Gastrocnemius medialis (tissue), 4 donors: Measurements from ENCODE around the gene SMAD4. TPM values are rescaled to one million over a fixed set of nuclear protein-coding genes. Genes with fewer than 3 reads are reported as not detected.

Experiments used
- ATAC-seq, 2 donors: fragments of 150-250 bp; one replicate each; pipeline ENCODE4 v1.9.1; 2016
- DNase-seq, 2 donors: peaks; one replicate each; pipeline ENCODE4 v3.0.0-alpha.2; 2019
- H3K27ac ChIP-seq, 4 donors: fragments of 200-600 bp; sonication (generic); 1 replicate in 1 of 4; 2 replicates in 3 of 4; pipeline ENCODE4 v1.5.1; 2016 to 2018; ENCODE audit warnings: mild to moderate bottlenecking in 2 of 4, moderate library complexity in 1 of 4
- H3K27me3 ChIP-seq, 3 donors: fragments of 200-600 bp; sonication (generic) in 2 of 3; 1 replicate in 1 of 3; 2 replicates in 2 of 3; pipeline versions ENCODE4 v1.5.1 to v1.6.0; 2016 to 2019; ENCODE audit warnings: mild to moderate bottlenecking in 1 of 3, moderate library complexity in 1 of 3
- H3K36me3 ChIP-seq, 2 donors: fragments of 200-600 bp; sonication (generic) in 1 of 2; one replicate each; pipeline ENCODE4 v1.5.1; 2017 to 2018
- H3K4me1 ChIP-seq, 2 donors: fragments of 200-600 bp; sonication (generic) in 1 of 2; one replicate each; pipeline ENCODE4 v1.5.1; 2016 to 2017; ENCODE audit warnings: mild to moderate bottlenecking in 2 of 2
- H3K4me3 ChIP-seq, 4 donors: fragments of 200-600 bp; sonication (generic) in 3 of 4; 1 replicate in 1 of 4; 2 replicates in 3 of 4; pipeline ENCODE4 v1.5.1; 2016 to 2019; ENCODE audit warnings: mild to moderate bottlenecking in 2 of 4
- H3K9me3 ChIP-seq, 3 donors: fragments of 200-600 bp; sonication (generic) in 2 of 3; 1 replicate in 1 of 3; 2 replicates in 2 of 3; pipeline ENCODE4 v1.5.1; 2016 to 2019
- CTCF ChIP-seq, 5 experiments: fragments of 450-650 bp in 3 of 5; fragments of 200-600 bp in 2 of 5; sonication (generic) in 2 of 5; IDR thresholded peaks in 4 of 5; conservative IDR thresholded peaks in 1 of 5; 1 replicate in 4 of 5; 2 replicates in 1 of 5; pipeline ENCODE4 v1.5.1; 2016 to 2019; ENCODE audit warnings: antibody characterized with exemption in 5 of 5, mild to moderate bottlenecking in 3 of 5, moderate library complexity in 3 of 5
- POLR2A ChIP-seq, 2 donors: fragments of 450-650 bp; IDR thresholded peaks; one replicate each; pipeline ENCODE4 v1.6.1; 2017; ENCODE audit warnings: antibody characterized with exemption in 2 of 2, mild to moderate bottlenecking in 2 of 2, moderate library complexity in 2 of 2
- in situ Hi-C, 4 donors: fragments of 200-750 bp; cut with MboI; loops; one replicate each; pipeline versions ENCODE4 v1.15.0 to v1.8.0; 2017; ENCODE audit warnings: low sequenced_read_pairs in 4 of 4
- intact Hi-C: fragments of 100-400 bp; cut with DNase I; formaldehyde crosslinking; loops from one replicate; pipeline ENCODE4 v1.15.1; 2023; ENCODE audit warnings: low total_unique reads
- total RNA-seq, 4 donors: library from RNA; depleted of rRNA; stranded (reverse); fragments of >200 nt; gene quantifications; one replicate each; pipeline versions ENCODE4 v1.1.0 to v1.2.3, GENCODE V29; 2016

Gene SMAD4
- total RNA-seq, 4 donors from 2014 or later: 148 to 210 (median 168) TPM

GRCh38 chr18:51068105-51068504 lies 38.1 kb downstream of the SMAD4 start:
- ATAC-seq (no peak), DNase-seq (no peak)
- TF ChIP-seq POLR2A (IDR thresholded peaks at IDR 0.05): no peak
- no peak for TF ChIP-seq CTCF (IDR thresholded peaks at IDR 0.05 in 4 of 5, conservative IDR thresholded peaks at IDR 0.05 in 1 of 5)
- Histone ChIP-seq H3K36me3 (peaks cover 0 to 51% of the 10 kb centered on the region in 2 donors), H3K27me3 (no peaks in the 10 kb centered on the region), H3K9me3 (no peaks in the 10 kb centered on the region), H3K27ac (no peak overlapping the region), H3K4me1 (peaks cover 15 to 23% of the 10 kb centered on the region in 2 donors), H3K4me3 (no peak overlapping the region)
- intact Hi-C loops: no loop called here
- in situ Hi-C loops: no loop called here

GRCh38 chr18:51069885-51070284 lies 39.9 kb downstream of the SMAD4 start:
- Histone ChIP-seq H3K27me3 (no peaks in the 10 kb centered on the region), H3K4me1 (peaks cover 18 to 23% of the 10 kb centered on the region in 2 donors), H3K36me3 (peaks cover 0 to 51% of the 10 kb centered on the region in 2 donors), H3K4me3 (no peak overlapping the region), H3K27ac (peak overlapping the region; percentile 35 to 71 (median 59)), H3K9me3 (no peaks in the 10 kb centered on the region)
- DNase-seq (no peak), ATAC-seq (no peak)
- in situ Hi-C loops (no loop called here), intact Hi-C loops (loop anchor here (5.0 kb wide), 1 partner anchor 127 kb away; the partner anchor contains the start of gene MEX3C)
- TF ChIP-seq POLR2A (IDR thresholded peaks at IDR 0.05): no peak
- no peak for TF ChIP-seq CTCF (IDR thresholded peaks at IDR 0.05 in 4 of 5, conservative IDR thresholded peaks at IDR 0.05 in 1 of 5)

GRCh38 chr18:51070545-51070944 lies 40.5 kb downstream of the SMAD4 start:
- TF ChIP-seq CTCF (IDR thresholded peaks at IDR 0.05 in 4 of 5, conservative IDR thresholded peaks at IDR 0.05 in 1 of 5) (no peak), POLR2A (IDR thresholded peaks at IDR 0.05) (no peak)
- DNase-seq (peak in 1 of 2 donors; percentile 29), ATAC-seq (peak; percentile 95 to 99)
- intact Hi-C loops (loop anchor here (5.0 kb wide), 1 partner anchor 127 kb away; the partner anchor contains the start of gene MEX3C), in situ Hi-C loops (no loop called here)
- Histone ChIP-seq H3K27me3 (no peaks in the 10 kb centered on the region), H3K4me3 (no peak overlapping the region), H3K27ac (peak overlapping the region; percentile 51 to 71 (median 59)), H3K4me1 (peaks cover 23% of the 10 kb centered on the region in 2 donors), H3K36me3 (peaks cover 0 to 51% of the 10 kb centered on the region in 2 donors), H3K9me3 (no peaks in the 10 kb centered on the region)

- TF ChIP-seq CTCF (IDR thresholded peaks at IDR 0.05 in 4 of 5, conservative IDR thresholded peaks at IDR 0.05 in 1 of 5): no peak
- no peak for TF ChIP-seq POLR2A (IDR thresholded peaks at IDR 0.05)
- ATAC-seq: no peak
- in situ Hi-C loops: no loop called here
Measured at GRCh38 chr18:51072586-51073313, 42.7 kb downstream of the SMAD4 start.

More at GRCh38 chr18:51072586-51073313, 42.7 kb downstream of the SMAD4 start:
- Histone ChIP-seq H3K4me1 (peaks cover 23 to 37% of the 10 kb centered on the region in 2 donors), H3K27me3 (no peaks in the 10 kb centered on the region), H3K9me3 (no peaks in the 10 kb centered on the region), H3K36me3 (peaks cover 0 to 42% of the 10 kb centered on the region in 2 donors), H3K4me3 (no peak overlapping the region), H3K27ac (no peak overlapping the region)
- DNase-seq: no peak
- intact Hi-C loops: loop anchor here (5.0 kb wide), 1 partner anchor 125 kb away; the partner anchor contains the start of gene MEX3C
